Measurements from ENCODE around the gene OVOL1. TPM values are rescaled to one million over a fixed set of nuclear protein-coding genes. Genes with fewer than 3 reads are reported as not detected.

OVOL1 gene
- 0.05 to 0.12 TPM (median 0.08 TPM) in 5 replicates for total RNA-seq (2022; extraction: Qiagen RNA extraction)

GRCh38 chr11:65786786-65787636 is at the start of gene OVOL1:
Gene OVOL1 (plus strand): TSS chr11:65787063. CDS start chr11:65787374, 311 bp downstream.

GRCh38 chr11:65780770-65781151 is 6.1 kb upstream of the OVOL1 start, which contains the start of gene AP5B1:
Gene AP5B1 (minus strand): TSS chr11:65780976. CDS start chr11:65780591, 385 bp downstream.

GRCh38 chr11:65833297-65834030 is 46.6 kb downstream of the OVOL1 start, which contains the start of gene SNX32:
Gene SNX32 (plus strand): TSS chr11:65833963. CDS start chr11:65834066, 103 bp downstream.

Other genes with a start within 250 kb of the OVOL1 start
- 67.3 to 123 TPM (median 91.4 TPM) in 5 replicates for gene LTBP3, start 228.7 kb upstream of the OVOL1 start, total RNA-seq (2022; extraction: Qiagen RNA extraction)
- gene ZNRD2, start 216.6 kb upstream of the OVOL1 start, total RNA-seq (2022; extraction: Qiagen RNA extraction), result 67.2 to 80.5 TPM (median 71.2 TPM) in 5 replicates
- gene FAM89B, start 214.5 kb upstream of the OVOL1 start, total RNA-seq (2022; extraction: Qiagen RNA extraction), result 24.8 to 42.2 TPM (median 34.4 TPM) in 5 replicates
- gene EHBP1L1, start 211.0 kb upstream of the OVOL1 start, total RNA-seq (2022; extraction: Qiagen RNA extraction), result 20.8 to 32.9 TPM (median 28.8 TPM) in 5 replicates
- 0.21 to 0.59 TPM (median 0.45 TPM) in 5 replicates for gene KCNK7, start 191.3 kb upstream of the OVOL1 start, total RNA-seq (2022; extraction: Qiagen RNA extraction)
- 39.9 to 50.8 TPM (median 46.4 TPM) in 5 replicates for gene MAP3K11, start 172.8 kb upstream of the OVOL1 start, total RNA-seq (2022; extraction: Qiagen RNA extraction)
- 22.5 to 37.8 TPM (median 36.0 TPM) in 5 replicates for gene PCNX3, start 171.3 kb upstream of the OVOL1 start, total RNA-seq (2022; extraction: Qiagen RNA extraction)
- gene SIPA1, start 149.0 kb upstream of the OVOL1 start, total RNA-seq (2022; extraction: Qiagen RNA extraction), result 9.4 to 16.4 TPM (median 15.6 TPM) in 5 replicates
- gene RELA, start 124.1 kb upstream of the OVOL1 start, total RNA-seq (2022; extraction: Qiagen RNA extraction), result 58.7 to 77.6 TPM (median 77.2 TPM) in 5 replicates
- gene KAT5, start 74.8 kb upstream of the OVOL1 start, total RNA-seq (2022; extraction: Qiagen RNA extraction), result 43.0 to 54.7 TPM (median 52.9 TPM) in 5 replicates
- gene RNASEH2C, start 66.3 kb upstream of the OVOL1 start, total RNA-seq (2022; extraction: Qiagen RNA extraction), result 22.8 to 46.0 TPM (median 44.1 TPM) in 5 replicates
- 7.5 to 12.1 TPM (median 10.0 TPM) in 5 replicates for gene AP5B1, start 6.1 kb upstream of the OVOL1 start, total RNA-seq (2022; extraction: Qiagen RNA extraction)
- 0.03 to 0.08 TPM (median 0.04 TPM) in 3 of 5 replicates, not detected in the others for gene SNX32, start 46.9 kb downstream of the OVOL1 start, total RNA-seq (2022; extraction: Qiagen RNA extraction)
- gene CFL1, start 71.1 kb downstream of the OVOL1 start, total RNA-seq (2022; extraction: Qiagen RNA extraction), result 2,038 to 2,379 TPM (median 2,208 TPM) in 5 replicates
- gene MUS81, start 73.4 kb downstream of the OVOL1 start, total RNA-seq (2022; extraction: Qiagen RNA extraction), result 22.6 to 34.8 TPM (median 32.1 TPM) in 5 replicates
- 0.21 to 1.0 TPM (median 0.78 TPM) in 5 replicates for gene EFEMP2, start 85.7 kb downstream of the OVOL1 start, total RNA-seq (2022; extraction: Qiagen RNA extraction)
- 0.07 to 0.15 TPM in 2 of 5 replicates, not detected in the others for gene CTSW, start 92.8 kb downstream of the OVOL1 start, total RNA-seq (2022; extraction: Qiagen RNA extraction)
- gene FIBP, start 101.4 kb downstream of the OVOL1 start, total RNA-seq (2022; extraction: Qiagen RNA extraction), result 68.8 to 91.4 TPM (median 86.2 TPM) in 5 replicates
- 20.6 to 40.4 TPM (median 35.5 TPM) in 5 replicates for gene CCDC85B, start 103.6 kb downstream of the OVOL1 start, total RNA-seq (2022; extraction: Qiagen RNA extraction)
- 101 to 162 TPM (median 128 TPM) in 5 replicates for gene FOSL1, start 113.3 kb downstream of the OVOL1 start, total RNA-seq (2022; extraction: Qiagen RNA extraction)
- 27.5 to 41.8 TPM (median 38.7 TPM) in 5 replicates for gene C11orf68, start 132.0 kb downstream of the OVOL1 start, total RNA-seq (2022; extraction: Qiagen RNA extraction)
- gene DRAP1, start 132.4 kb downstream of the OVOL1 start, total RNA-seq (2022; extraction: Qiagen RNA extraction), result 168 to 287 TPM (median 230 TPM) in 5 replicates
- not detected in 5 replicates for gene TSGA10IP, start 158.4 kb downstream of the OVOL1 start, total RNA-seq (2022; extraction: Qiagen RNA extraction)
- 46.1 to 70.0 TPM (median 66.5 TPM) in 5 replicates for gene SART1, start 174.7 kb downstream of the OVOL1 start, total RNA-seq (2022; extraction: Qiagen RNA extraction)
- 39.5 to 47.3 TPM (median 42.0 TPM) in 5 replicates for gene EIF1AD, start 215.1 kb downstream of the OVOL1 start, total RNA-seq (2022; extraction: Qiagen RNA extraction)
- 383 to 500 TPM (median 463 TPM) in 5 replicates for gene BANF1, start 215.4 kb downstream of the OVOL1 start, total RNA-seq (2022; extraction: Qiagen RNA extraction)
- gene CST6, start 224.9 kb downstream of the OVOL1 start, total RNA-seq (2022; extraction: Qiagen RNA extraction), result not detected in 5 replicates
- 0.61 to 0.99 TPM (median 0.95 TPM) in 5 replicates for gene CATSPER1, start 239.4 kb downstream of the OVOL1 start, total RNA-seq (2022; extraction: Qiagen RNA extraction)